H4 (cell line): Measurements from ENCODE around the gene TMEM245. TPM values are rescaled to one million over a fixed set of nuclear protein-coding genes. Genes with fewer than 3 reads are reported as not detected.

Experiments used
- DNase-seq: peaks from one replicate; pipeline ENCODE4 v3.0.0-alpha.2; 2015; ENCODE audit warnings: low spot score
- total RNA-seq: library from RNA; depleted of rRNA; stranded (reverse); fragments of >200 nt; shearing (Covaris generic); gene quantifications from 2 replicates; pipeline ENCODE4 v1.2.3, GENCODE V29; 2014

TMEM245 gene
- total RNA-seq, 1 experiment from 2014 or later: 39.0 TPM

- DNase-seq: no peak
These were observed 18.5 kb downstream of the TMEM245 start for GRCh38 chr9:109101202-109101595.

- no peak for DNase-seq
These were observed 19.1 kb downstream of the TMEM245 start for GRCh38 chr9:109100543-109101201.

- DNase-seq: no peak
These were observed 20.8 kb downstream of the TMEM245 start for GRCh38 chr9:109098960-109099308.

- peak; percentile 89 for DNase-seq
These were observed 21.4 kb downstream of the TMEM245 start for GRCh38 chr9:109098171-109098959.

- DNase-seq: no peak
These were observed 22.6 kb downstream of the TMEM245 start for GRCh38 chr9:109097146-109097545.

- no peak for DNase-seq
These were observed 24.4 kb downstream of the TMEM245 start for GRCh38 chr9:109095321-109095720.

GRCh38 chr9:109094268-109094667 is 25.5 kb downstream of the TMEM245 start:
- no peak for DNase-seq

- DNase-seq: no peak
These were observed 27.2 kb downstream of the TMEM245 start for GRCh38 chr9:109092587-109092986.

- DNase-seq: no peak
These were observed 27.6 kb downstream of the TMEM245 start for GRCh38 chr9:109092051-109092580.

- DNase-seq: no peak
These were observed 31.5 kb downstream of the TMEM245 start for GRCh38 chr9:109088221-109088620.

- no peak for DNase-seq
These were observed 32.0 kb downstream of the TMEM245 start for GRCh38 chr9:109087795-109088194.

GRCh38 chr9:109086221-109086620 is 33.5 kb downstream of the TMEM245 start:
- no peak for DNase-seq

GRCh38 chr9:109085510-109085909 is 34.2 kb downstream of the TMEM245 start:
- no peak for DNase-seq

GRCh38 chr9:109083813-109084405 is 35.8 kb downstream of the TMEM245 start:
- DNase-seq: no peak

GRCh38 chr9:109083141-109083540 is 36.6 kb downstream of the TMEM245 start:
- no peak for DNase-seq

- DNase-seq: no peak
These were observed 37.6 kb downstream of the TMEM245 start for GRCh38 chr9:109082091-109082620.

- DNase-seq: no peak
These were observed 45.4 kb downstream of the TMEM245 start for GRCh38 chr9:109074236-109074889.

- no peak for DNase-seq
These were observed 46.8 kb downstream of the TMEM245 start for GRCh38 chr9:109072821-109073435.

GRCh38 chr9:109072133-109072692 is 47.5 kb downstream of the TMEM245 start:
- no peak for DNase-seq

GRCh38 chr9:109068764-109069163 is 51.0 kb downstream of the TMEM245 start:
- no peak for DNase-seq
